ENCODE data around the gene PCDHA6.
"Not testable (repeated sequence)": the region's sequence is repeated elsewhere in the genome, so short reads cannot be mapped to it uniquely, and the experiment has no call there.

The PCDHA6 gene

DNA sequence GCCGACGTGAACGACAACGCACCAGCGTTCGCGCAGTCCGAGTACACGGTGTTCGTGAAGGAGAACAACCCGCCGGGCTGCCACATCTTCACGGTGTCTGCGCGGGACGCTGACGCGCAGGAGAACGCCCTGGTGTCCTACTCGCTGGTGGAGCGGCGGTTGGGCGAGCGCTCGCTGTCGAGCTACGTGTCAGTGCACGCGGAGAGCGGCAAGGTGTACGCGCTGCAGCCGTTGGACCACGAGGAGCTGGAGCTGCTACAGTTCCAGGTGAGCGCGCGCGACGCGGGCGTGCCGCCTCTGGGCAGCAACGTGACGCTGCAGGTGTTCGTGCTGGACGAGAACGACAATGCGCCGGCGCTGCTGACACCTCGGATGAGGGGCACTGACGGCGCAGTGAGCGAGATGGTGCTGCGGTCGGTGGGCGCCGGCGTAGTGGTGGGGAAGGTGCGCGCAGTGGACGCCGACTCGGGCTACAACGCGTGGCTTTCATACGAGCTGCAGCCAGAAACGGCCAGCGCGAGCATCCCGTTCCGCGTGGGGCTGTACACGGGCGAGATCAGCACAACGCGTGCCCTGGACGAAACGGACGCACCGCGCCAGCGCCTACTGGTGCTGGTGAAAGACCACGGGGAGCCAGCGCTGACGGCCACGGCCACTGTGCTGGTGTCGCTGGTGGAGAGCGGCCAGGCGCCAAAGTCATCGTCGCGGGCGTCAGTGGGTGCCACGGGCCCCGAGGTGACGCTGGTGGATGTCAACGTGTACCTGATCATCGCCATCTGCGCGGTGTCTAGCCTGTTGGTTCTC, 22.3 kb downstream of the PCDHA6 start:
- H3K27me3 ChIP-seq; H3K4me1 ChIP-seq (ENCODE audit: control insufficient read depth in 1 of 2, insufficient read depth in 1 of 2, low read depth in 1 of 2, low read length in 1 of 2); H3K36me3 ChIP-seq; H3K4me3 ChIP-seq (ENCODE audit: low read depth in 1 of 2, low read length in 1 of 2); H3K27ac ChIP-seq: not testable (repeated sequence)
- H3K9me3 ChIP-seq = peaks cover 17% of the 10 kb centered on the region

DNA sequence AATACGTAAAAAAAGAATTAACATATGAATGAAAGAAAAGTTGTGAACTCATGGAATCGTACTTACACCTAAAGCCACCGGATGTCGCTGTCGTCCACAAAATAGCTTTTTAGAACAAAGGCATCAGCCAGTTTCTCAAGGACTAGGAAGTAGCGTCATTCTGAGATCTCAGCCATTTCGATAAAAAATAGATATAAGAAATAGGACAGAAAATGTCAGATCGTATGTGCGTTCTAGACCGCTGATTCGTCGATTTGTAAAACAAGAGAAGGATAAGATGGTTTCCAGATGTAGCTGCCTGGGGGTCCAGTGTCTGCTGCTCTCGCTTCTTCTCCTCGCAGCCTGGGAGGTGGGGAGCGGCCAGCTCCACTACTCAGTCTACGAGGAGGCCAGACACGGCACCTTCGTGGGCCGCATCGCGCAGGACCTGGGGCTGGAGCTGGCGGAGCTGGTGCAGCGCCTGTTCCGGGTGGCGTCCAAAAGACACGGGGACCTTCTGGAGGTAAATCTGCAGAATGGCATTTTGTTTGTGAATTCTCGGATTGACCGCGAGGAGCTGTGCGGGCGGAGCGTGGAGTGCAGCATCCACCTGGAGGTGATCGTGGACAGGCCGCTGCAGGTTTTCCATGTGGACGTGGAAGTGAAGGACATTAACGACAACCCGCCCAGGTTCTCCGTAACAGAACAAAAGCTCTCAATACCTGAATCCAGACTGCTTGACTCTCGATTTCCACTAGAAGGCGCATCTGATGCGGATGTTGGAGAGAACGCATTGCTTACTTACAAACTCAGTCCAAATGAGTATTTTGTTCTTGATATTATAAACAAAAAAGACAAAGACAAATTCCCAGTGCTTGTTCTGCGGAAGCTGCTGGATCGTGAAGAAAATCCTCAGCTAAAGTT, 28.3 kb downstream of the PCDHA6 start, which contains the start of gene PCDHA10:
PCDHA10 (plus strand) TSS at position 126 of the 903 bp plus-strand sequence; CDS start at position 278, 152 bp downstream.
- Histone ChIP-seq H3K36me3 (no peaks in the 10 kb centered on the region), H3K9me3 (peaks cover 6% of the 10 kb centered on the region), H3K27me3 (peaks cover 18% of the 10 kb centered on the region), H3K4me1 (ENCODE audit: control insufficient read depth in 1 of 2, insufficient read depth in 1 of 2, low read depth in 1 of 2, low read length in 1 of 2) (no peaks in the 10 kb centered on the region), H3K4me3 (ENCODE audit: low read depth in 1 of 2, low read length in 1 of 2) (no peak within 1 kb of the TSS), H3K27ac (no peak within 1 kb of the TSS)
- TF ChIP-seq, protein P1, sequence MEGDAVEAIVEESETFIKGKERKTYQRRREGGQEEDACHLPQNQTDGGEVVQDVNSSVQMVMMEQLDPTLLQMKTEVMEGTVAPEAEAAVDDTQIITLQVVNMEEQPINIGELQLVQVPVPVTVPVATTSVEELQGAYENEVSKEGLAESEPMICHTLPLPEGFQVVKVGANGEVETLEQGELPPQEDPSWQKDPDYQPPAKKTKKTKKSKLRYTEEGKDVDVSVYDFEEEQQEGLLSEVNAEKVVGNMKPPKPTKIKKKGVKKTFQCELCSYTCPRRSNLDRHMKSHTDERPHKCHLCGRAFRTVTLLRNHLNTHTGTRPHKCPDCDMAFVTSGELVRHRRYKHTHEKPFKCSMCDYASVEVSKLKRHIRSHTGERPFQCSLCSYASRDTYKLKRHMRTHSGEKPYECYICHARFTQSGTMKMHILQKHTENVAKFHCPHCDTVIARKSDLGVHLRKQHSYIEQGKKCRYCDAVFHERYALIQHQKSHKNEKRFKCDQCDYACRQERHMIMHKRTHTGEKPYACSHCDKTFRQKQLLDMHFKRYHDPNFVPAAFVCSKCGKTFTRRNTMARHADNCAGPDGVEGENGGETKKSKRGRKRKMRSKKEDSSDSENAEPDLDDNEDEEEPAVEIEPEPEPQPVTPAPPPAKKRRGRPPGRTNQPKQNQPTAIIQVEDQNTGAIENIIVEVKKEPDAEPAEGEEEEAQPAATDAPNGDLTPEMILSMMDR (IDR thresholded peaks at IDR 0.05) = no peak

DNA sequence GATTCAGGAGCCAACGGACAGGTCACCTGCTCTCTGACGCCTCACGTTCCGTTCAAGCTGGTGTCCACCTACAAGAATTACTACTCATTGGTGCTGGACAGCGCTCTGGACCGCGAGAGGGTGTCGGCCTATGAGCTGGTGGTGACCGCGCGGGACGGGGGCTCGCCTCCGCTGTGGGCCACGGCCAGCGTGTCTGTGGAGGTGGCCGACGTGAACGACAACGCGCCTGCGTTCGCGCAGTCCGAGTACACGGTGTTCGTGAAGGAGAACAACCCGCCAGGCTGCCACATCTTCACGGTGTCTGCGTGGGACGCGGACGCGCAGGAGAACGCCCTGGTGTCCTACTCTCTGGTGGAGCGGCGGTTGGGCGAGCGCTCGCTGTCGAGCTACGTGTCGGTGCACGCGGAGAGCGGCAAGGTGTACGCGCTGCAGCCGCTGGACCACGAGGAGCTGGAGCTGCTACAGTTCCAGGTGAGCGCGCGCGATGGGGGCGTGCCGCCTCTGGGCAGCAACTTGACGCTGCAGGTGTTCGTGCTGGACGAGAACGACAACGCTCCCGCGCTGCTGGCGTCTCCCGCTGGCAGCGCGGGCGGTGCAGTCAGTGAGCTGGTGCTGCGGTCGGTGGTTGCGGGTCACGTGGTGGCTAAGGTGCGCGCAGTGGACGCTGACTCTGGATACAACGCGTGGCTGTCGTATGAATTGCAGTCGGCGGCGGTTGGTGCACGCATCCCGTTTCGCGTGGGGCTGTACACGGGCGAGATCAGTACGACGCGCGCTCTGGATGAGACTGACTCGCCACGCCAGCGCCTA, 29.6 kb downstream of the PCDHA6 start:
- Histone ChIP-seq H3K4me3 (ENCODE audit: low read depth in 1 of 2, low read length in 1 of 2) (no peak overlapping the region), H3K27me3 (peaks cover 18% of the 10 kb centered on the region), H3K9me3 (peaks cover 11% of the 10 kb centered on the region), H3K36me3 (no peaks in the 10 kb centered on the region), H3K4me1 (ENCODE audit: control insufficient read depth in 1 of 2, insufficient read depth in 1 of 2, low read depth in 1 of 2, low read length in 1 of 2) (no peaks in the 10 kb centered on the region), H3K27ac (no peak overlapping the region)
- TF ChIP-seq, protein P1 (IDR thresholded peaks at IDR 0.05) = no peak

DNA sequence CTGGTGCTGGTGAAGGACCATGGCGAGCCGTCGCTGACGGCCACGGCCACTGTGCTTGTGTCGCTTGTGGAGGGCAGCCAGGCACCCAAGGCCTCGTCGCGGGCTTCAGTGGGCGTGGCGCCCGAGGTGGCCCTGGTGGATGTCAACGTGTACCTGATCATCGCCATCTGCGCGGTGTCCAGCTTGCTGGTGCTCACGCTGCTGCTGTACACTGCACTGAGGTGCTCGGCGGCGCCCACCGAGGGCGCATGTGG, 30.2 kb downstream of the PCDHA6 start:
- Histone ChIP-seq H3K4me3 (ENCODE audit: low read depth in 1 of 2, low read length in 1 of 2) (no peak overlapping the region), H3K4me1 (ENCODE audit: control insufficient read depth in 1 of 2, insufficient read depth in 1 of 2, low read depth in 1 of 2, low read length in 1 of 2) (no peaks in the 10 kb centered on the region), H3K36me3 (no peaks in the 10 kb centered on the region), H3K27ac (no peak overlapping the region), H3K9me3 (peaks cover 16% of the 10 kb centered on the region), H3K27me3 (peaks cover 18% of the 10 kb centered on the region)
- TF ChIP-seq, protein P1 (IDR thresholded peaks at IDR 0.05) = no peak

DNA sequence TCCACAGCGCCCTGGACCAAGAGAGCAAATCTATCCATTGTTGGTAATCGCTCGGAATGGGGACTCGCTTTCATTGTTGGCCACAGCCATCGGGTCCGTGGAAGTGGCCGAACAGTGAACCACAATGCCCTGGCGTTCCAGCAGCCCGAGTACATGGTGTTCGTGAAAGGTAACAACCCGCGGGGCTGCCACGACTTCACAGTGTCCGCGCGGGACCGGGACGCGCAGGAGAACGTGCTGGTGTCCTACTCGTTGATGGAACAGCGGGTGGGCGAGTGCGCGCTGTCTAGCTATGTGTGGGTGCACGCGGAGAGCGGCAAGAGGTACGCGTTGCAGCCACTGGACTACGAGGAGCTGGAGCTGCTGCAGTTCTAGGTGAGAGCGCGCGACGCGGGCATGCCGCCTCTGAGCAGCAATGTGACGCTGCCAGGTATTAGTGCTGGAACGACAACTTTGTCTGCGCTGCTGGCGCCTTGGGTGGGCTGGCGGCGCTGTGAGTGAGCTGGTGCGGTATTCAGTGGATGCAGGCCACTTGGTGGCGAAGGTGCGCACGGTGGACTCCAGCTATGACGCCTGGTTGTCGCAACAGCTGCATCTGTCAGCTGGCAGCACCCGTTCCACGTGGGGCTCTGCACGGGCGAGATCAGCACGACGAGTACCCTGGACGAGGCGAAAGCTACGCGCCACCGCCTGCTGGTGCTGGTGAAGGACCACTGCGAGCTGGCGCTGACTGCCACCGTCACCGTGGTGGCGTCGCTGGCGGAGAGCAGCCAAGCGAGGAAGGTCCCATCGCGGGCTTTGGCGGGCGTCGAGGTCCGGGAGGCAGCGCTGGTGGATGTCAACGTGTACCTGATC, 34.9 kb downstream of the PCDHA6 start:
- Histone ChIP-seq H3K36me3 (no peaks in the 10 kb centered on the region), H3K9me3 (peaks cover 20% of the 10 kb centered on the region), H3K4me1 (ENCODE audit: control insufficient read depth in 1 of 2, insufficient read depth in 1 of 2, low read depth in 1 of 2, low read length in 1 of 2) (no peaks in the 10 kb centered on the region), H3K27ac (no peak overlapping the region), H3K27me3 (no peaks in the 10 kb centered on the region), H3K4me3 (ENCODE audit: low read depth in 1 of 2, low read length in 1 of 2) (no peak overlapping the region)
- TF ChIP-seq, protein P1 (IDR thresholded peaks at IDR 0.05) = no peak
